OCI-LY7 (cell line): Measurements from ENCODE around the gene DCDC2C. TPM values are rescaled to one million over a fixed set of nuclear protein-coding genes. Genes with fewer than 3 reads are reported as not detected.

Source experiments
- BruUV-seq: library from RNA; stranded (reverse); fragments of 400-500 nt; replicated peaks from 2 replicates; lab custom pipeline; 2021; lab: Mats Ljungman, UMichigan
- CTCF ChIA-PET: fragments of 300-600 bp; sonication (Branson Sonifier 250); formaldehyde crosslinking; loops from one replicate; lab custom pipeline; 2022; ENCODE audit warnings: antibody characterized with exemption; ENCODE audit not compliant: unreplicated experiment; lab: Charles Lee
- POLR2A ChIA-PET: fragments of 300-600 bp; sonication (Branson Sonifier 250); formaldehyde crosslinking; loops from one replicate; lab custom pipeline; 2022; ENCODE audit warnings: antibody characterized with exemption; lab: Charles Lee
- DNase-seq: peaks from one replicate; pipeline ENCODE4 v3.0.0-alpha.2; 2015; ENCODE audit warnings: low spot score
- H2AFZ ChIP-seq: fragments of 200-600 bp; sonication (generic), shearing (Covaris generic); 2 replicates; pipeline ENCODE4 v1.6.1; 2014; ENCODE audit warnings: mild to moderate bottlenecking, antibody characterized with exemption, low read length, moderate library complexity
- H3K27ac ChIP-seq: fragments of 200-600 bp; sonication (generic); 2 replicates; pipeline ENCODE4 v1.5.1; 2014; ENCODE audit warnings: mixed run types, low read depth, mild to moderate bottlenecking, moderate library complexity, low read length, inconsistent platforms; ENCODE audit not compliant: poor library complexity, severe bottlenecking
- H3K36me3 ChIP-seq: fragments of 200-600 bp; sonication (generic); 2 replicates; pipeline ENCODE4 v1.6.1; 2014; ENCODE audit warnings: mild to moderate bottlenecking, antibody characterized with exemption, low read length, moderate library complexity, mixed read lengths; ENCODE audit not compliant: insufficient read depth
- H3K4me1 ChIP-seq: fragments of 200-600 bp; sonication (generic); 2 replicates; pipeline ENCODE4 v1.5.1; 2014; ENCODE audit warnings: mild to moderate bottlenecking, low read length; ENCODE audit not compliant: insufficient read depth, poor library complexity, severe bottlenecking
- H3K4me2 ChIP-seq: fragments of 200-600 bp; sonication (generic); 2 replicates; pipeline ENCODE4 v1.6.1; 2014; ENCODE audit warnings: mild to moderate bottlenecking, low read length
- H3K4me3 ChIP-seq: fragments of 200-600 bp; sonication (generic); 2 replicates; pipeline ENCODE4 v1.5.1; 2014; ENCODE audit warnings: mild to moderate bottlenecking, low read depth, low read length; ENCODE audit not compliant: poor library complexity, severe bottlenecking
- H3K79me2 ChIP-seq: fragments of 200-600 bp; sonication (generic); 2 replicates; pipeline ENCODE4 v1.6.1; 2016; ENCODE audit warnings: low read depth, mild to moderate bottlenecking, low read length, moderate library complexity, mixed read lengths; ENCODE audit not compliant: insufficient read depth
- H3K9me2 ChIP-seq: fragments of 200-600 bp; sonication (generic); 2 replicates; pipeline ENCODE4 v1.6.1; 2016; ENCODE audit warnings: mild to moderate bottlenecking, low read length, mixed read lengths; ENCODE audit not compliant: insufficient read depth
- H3K9me3 ChIP-seq: fragments of 200-600 bp; sonication (generic); 2 replicates; pipeline ENCODE4 v1.6.1; 2014; ENCODE audit warnings: mild to moderate bottlenecking, mixed run types, low read length, mixed read lengths
- H4K20me1 ChIP-seq: fragments of 200-600 bp; sonication (generic); 2 replicates; pipeline ENCODE4 v1.6.1; 2014; ENCODE audit warnings: mild to moderate bottlenecking, antibody characterized with exemption, low read length, moderate library complexity, mixed read lengths; ENCODE audit not compliant: insufficient read depth
- EZH2phosphoT487 ChIP-seq: fragments of 200-600 bp; sonication (generic); IDR thresholded peaks from 2 replicates; pipeline ENCODE4 v1.6.1; 2018; ENCODE audit warnings: low read depth, borderline replicate concordance, mild to moderate bottlenecking, mixed run types, antibody characterized with exemption, low read length, moderate library complexity, mixed read lengths
- intact Hi-C: fragments of 100-400 bp; cut with micrococcal nuclease; formaldehyde crosslinking; loops from one replicate; pipeline ENCODE4 v1.10.0; 2022; ENCODE audit not compliant: unreplicated experiment
- total RNA-seq, 2 experiments: library from RNA; depleted of rRNA in 1 of 2; stranded (reverse); fragments of >200 nt in 1 of 2; shearing (Covaris generic) in 1 of 2; gene quantifications; 2 replicates each; pipeline ENCODE4 v1.2.3, GENCODE V29; 2014 to 2022
- TF ChIP-seq, protein P1 (sequence below): fragments of 200-600 bp; sonication (generic); conservative IDR thresholded peaks from 2 replicates; pipeline ENCODE4 v1.5.1; 2014; ENCODE audit warnings: mild to moderate bottlenecking, antibody characterized with exemption, low read length, moderate library complexity, mixed read lengths

The DCDC2C gene
- total RNA-seq, 2 experiments from 2014 or later, result not detected

- intact Hi-C loops, result no loop called here
- no TSS peak for BruUV-seq
- no peaks in the 10 kb centered on the region for H4K20me1 ChIP-seq
- ChIA-PET CTCF (no interaction called here), POLR2A (no interaction called here)
- H3K4me1 ChIP-seq, result no peaks in the 10 kb centered on the region
- no peaks in the 10 kb centered on the region for H3K9me3 ChIP-seq
- H3K4me2 ChIP-seq, result no peak overlapping the region
- no peaks in the 10 kb centered on the region for H3K79me2 ChIP-seq
- no peaks in the 10 kb centered on the region for H3K9me2 ChIP-seq
- no peak overlapping the region for H3K27ac ChIP-seq
- no peak overlapping the region for H2AFZ ChIP-seq
- TF ChIP-seq, protein P1, sequence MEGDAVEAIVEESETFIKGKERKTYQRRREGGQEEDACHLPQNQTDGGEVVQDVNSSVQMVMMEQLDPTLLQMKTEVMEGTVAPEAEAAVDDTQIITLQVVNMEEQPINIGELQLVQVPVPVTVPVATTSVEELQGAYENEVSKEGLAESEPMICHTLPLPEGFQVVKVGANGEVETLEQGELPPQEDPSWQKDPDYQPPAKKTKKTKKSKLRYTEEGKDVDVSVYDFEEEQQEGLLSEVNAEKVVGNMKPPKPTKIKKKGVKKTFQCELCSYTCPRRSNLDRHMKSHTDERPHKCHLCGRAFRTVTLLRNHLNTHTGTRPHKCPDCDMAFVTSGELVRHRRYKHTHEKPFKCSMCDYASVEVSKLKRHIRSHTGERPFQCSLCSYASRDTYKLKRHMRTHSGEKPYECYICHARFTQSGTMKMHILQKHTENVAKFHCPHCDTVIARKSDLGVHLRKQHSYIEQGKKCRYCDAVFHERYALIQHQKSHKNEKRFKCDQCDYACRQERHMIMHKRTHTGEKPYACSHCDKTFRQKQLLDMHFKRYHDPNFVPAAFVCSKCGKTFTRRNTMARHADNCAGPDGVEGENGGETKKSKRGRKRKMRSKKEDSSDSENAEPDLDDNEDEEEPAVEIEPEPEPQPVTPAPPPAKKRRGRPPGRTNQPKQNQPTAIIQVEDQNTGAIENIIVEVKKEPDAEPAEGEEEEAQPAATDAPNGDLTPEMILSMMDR, result no peak
- no peak for TF ChIP-seq EZH2phosphoT487
- H3K4me3 ChIP-seq, result no peak overlapping the region
- DNase-seq, result no peak
- H3K36me3 ChIP-seq, result no peaks in the 10 kb centered on the region
Measured at GRCh38 chr2:3789256-3789655, 85.9 kb downstream of the DCDC2C start.

DNA sequence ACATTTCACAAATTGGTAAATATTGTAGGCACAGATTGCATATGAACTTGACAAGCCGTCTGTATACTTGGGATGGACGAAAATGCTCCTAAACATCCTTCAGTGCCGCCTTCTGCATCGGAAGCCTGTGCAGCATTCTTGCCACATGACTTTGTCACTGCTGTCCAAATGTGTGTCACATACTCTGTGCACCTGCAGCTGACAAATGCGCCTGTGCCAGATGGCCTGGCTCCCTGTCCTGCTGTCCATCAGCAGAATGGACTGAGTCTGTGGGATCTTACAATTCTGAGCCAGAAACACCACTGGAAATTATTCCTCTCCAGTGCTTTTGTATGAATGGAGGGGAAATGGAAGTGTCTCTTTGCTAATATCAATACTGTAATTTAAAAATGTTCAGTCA is 89.9 kb downstream of the DCDC2C start:
- intact Hi-C loops, result no loop called here
- no peak overlapping the region for H3K27ac ChIP-seq
- no peak overlapping the region for H2AFZ ChIP-seq
- H3K36me3 ChIP-seq, result no peaks in the 10 kb centered on the region
- no peak overlapping the region for H3K4me3 ChIP-seq
- no peak for TF ChIP-seq EZH2phosphoT487
- TF ChIP-seq, protein P1, result no peak
- CTCF ChIA-PET, result no interaction called here
- no peak for DNase-seq
- no peak overlapping the region for H3K4me2 ChIP-seq
- no peaks in the 10 kb centered on the region for H3K9me3 ChIP-seq
- H3K9me2 ChIP-seq, result no peaks in the 10 kb centered on the region
- no peaks in the 10 kb centered on the region for H3K79me2 ChIP-seq
- BruUV-seq, result no TSS peak
- H4K20me1 ChIP-seq, result no peaks in the 10 kb centered on the region
- no peaks in the 10 kb centered on the region for H3K4me1 ChIP-seq
- POLR2A ChIA-PET, result interaction anchor here (1.4 kb wide), 1 partner anchor 16 kb away, joined by 3 read pairs; no protein-coding TSS in a partner anchor

DNA sequence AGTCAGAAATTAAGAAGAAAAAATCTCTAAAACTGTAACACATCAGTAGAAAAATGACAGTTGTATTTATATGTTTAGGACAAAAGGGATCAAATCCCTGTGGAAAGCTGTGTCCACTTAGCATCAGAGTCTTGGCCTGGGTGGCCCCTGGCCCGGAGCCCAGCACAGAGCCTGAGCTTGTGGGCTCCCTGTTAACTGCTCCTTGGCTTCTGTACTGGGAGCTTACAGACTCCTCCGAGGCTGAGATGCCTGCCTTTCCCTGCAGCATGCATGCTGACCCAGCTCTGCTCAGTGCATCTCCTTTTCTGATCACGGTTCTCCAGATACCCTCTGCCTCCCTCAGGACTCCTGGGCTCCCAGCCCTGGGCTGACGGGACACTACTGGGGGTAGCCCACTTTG is 98.1 kb downstream of the DCDC2C start:
- Histone ChIP-seq H3K9me3 (no peaks in the 10 kb centered on the region), H3K27ac (no peak overlapping the region), H3K79me2 (no peaks in the 10 kb centered on the region), H3K36me3 (no peaks in the 10 kb centered on the region), H2AFZ (no peak overlapping the region), H3K4me1 (no peaks in the 10 kb centered on the region), H3K9me2 (no peaks in the 10 kb centered on the region), H3K4me2 (no peak overlapping the region), H3K4me3 (no peak overlapping the region), H4K20me1 (no peaks in the 10 kb centered on the region)
- intact Hi-C loops, result no loop called here
- no peak for TF ChIP-seq EZH2phosphoT487
- TF ChIP-seq, protein P1, result no peak
- DNase-seq, result no peak
- POLR2A ChIA-PET, result no interaction called here
- CTCF ChIA-PET, result no interaction called here
- no TSS peak for BruUV-seq
